Prostate gland (tissue), 2 donors: ENCODE data around the gene ADAM10.

ENCODE experiments used
- CTCF ChIP-seq, 4 experiments: fragments of 200-600 bp in 2 of 4; fragments of 450-650 bp in 2 of 4; sonication (generic) in 2 of 4; IDR thresholded peaks; 1 replicate in 3 of 4; 2 replicates in 1 of 4; pipeline ENCODE4 v1.5.1; 2016 to 2019; ENCODE audit warnings: antibody characterized with exemption in 4 of 4, mild to moderate bottlenecking in 2 of 4, moderate library complexity in 2 of 4
- POLR2A ChIP-seq: fragments of 450-650 bp; IDR thresholded peaks from one replicate; pipeline ENCODE4 v1.6.1; 2016; ENCODE audit warnings: antibody characterized with exemption, mild to moderate bottlenecking
- POLR2AphosphoS5 ChIP-seq: sonication (generic); formaldehyde crosslinking; IDR thresholded peaks from one replicate; pipeline ENCODE4 v1.6.1; 2017; ENCODE audit warnings: antibody characterized with exemption

- TF ChIP-seq CTCF (IDR thresholded peaks at IDR 0.05) = no peak
- no peak for TF ChIP-seq POLR2A
- no peak for TF ChIP-seq POLR2AphosphoS5
Observed at GRCh38 chr15:58761010-58761388, 11.5 kb upstream of the ADAM10 start.
